IPS-18c (cell line): ENCODE measurements around the gene HYAL4.
A peak's percentile ranks its signal among the peaks of the same experiment; 100 is the strongest.
"Not testable (repeated sequence)": the region's sequence is repeated elsewhere in the genome, so short reads cannot be mapped to it uniquely, and the experiment has no call there.

Experiments
- H3K4me3 ChIP-seq: 2 replicates; pipeline ENCODE4 v1.7.0; 2013; ENCODE audit warnings: low read depth, mild to moderate bottlenecking, low read length, moderate library complexity; ENCODE audit not compliant: insufficient read depth
- H3K9me3 ChIP-seq: one replicate; pipeline ENCODE4 v1.6.1; 2013; ENCODE audit warnings: mild to moderate bottlenecking, low read length, moderate library complexity; ENCODE audit not compliant: control insufficient read depth, insufficient read depth

Gene HYAL4

DNA sequence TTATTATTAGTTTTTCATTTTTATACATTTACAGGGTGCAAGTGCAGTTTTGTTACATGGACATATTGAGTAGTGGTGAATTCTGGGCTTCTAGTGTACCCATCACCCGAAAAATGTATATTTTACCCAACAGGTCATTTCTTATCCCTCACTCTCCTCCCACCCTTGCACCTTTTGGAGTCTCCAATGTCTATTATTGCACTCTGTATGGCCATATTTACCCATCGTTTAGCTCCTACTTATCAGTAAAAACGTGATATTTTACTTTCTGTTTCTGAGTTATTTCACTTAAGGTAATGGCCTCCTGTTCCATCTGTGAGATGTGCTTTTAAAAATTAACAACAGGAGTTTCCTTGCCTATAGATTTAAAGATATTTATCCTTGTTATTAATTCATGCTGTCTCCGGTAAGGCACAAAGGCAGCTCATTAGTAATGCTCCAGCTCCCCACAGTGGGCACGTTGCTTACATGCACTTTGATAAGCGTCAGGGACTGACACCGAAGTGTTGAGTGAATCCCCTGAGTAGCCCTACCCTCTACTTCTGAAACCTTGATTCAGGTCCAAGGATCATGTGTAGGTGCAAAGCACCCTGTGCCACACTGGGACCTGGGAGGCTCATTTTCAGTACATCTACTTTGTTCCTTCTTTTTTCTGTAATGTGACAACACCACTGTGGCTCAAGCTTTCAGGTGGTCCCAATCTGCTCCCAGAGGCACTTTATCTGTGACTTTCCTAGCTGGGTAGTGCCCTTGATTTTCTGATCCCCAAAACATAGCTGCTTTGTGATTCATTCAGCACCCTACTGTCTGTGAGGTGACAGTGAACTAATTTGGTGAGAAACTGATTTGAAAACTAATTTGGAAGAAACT is 27.3 kb downstream of the HYAL4 start:
- Histone ChIP-seq H3K9me3 (no peaks in the 10 kb centered on the region), H3K4me3 (no peak overlapping the region)

DNA sequence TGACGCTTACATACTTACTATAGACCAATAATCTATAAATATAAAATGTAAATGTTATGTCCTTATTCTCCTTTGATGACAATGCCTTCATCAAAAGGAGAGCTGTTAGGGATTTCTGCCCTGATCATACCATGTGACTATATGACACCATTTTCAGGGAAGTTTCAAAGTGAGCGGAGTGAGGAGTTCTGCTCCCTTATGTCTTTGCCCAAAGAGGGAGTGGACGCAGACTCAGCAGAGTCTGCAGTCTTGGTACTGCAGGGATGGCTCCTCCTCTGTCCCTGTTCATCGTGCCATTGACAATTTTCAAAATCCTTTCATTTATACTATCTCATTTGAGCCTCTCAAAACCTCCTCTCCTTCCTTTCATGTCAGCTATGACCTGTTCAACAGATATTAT is 27.9 kb downstream of the HYAL4 start:
- H3K9me3 ChIP-seq, result no peaks in the 10 kb centered on the region
- H3K4me3 ChIP-seq, result no peak overlapping the region

DNA sequence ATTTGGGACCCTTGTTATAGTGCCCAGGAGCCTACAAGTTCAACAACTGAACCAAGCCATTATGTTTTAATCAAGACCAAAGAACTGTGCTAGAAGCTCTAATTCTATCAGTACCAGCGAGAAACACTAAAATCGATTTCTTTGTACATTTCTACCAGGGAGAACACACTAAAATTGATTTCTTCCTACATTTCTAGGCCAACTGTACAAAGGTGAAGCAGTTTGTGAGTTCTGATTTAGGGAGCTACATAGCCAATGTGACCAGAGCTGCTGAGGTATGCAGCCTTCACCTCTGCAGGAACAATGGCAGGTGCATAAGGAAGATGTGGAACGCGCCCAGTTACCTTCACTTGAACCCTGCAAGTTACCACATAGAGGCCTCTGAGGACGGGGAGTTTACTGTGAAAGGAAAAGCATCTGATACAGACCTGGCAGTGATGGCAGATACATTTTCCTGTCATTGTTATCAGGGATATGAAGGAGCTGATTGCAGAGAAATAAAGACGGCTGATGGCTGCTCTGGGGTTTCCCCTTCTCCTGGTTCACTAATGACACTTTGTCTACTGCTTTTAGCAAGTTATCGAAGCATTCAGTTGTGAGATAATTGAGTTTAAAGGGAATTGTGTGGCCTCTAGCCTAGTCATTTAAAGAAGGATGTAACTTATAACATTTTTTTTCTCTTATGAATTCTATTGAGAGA is 31.7 kb downstream of the HYAL4 start:
- no peaks in the 10 kb centered on the region for H3K9me3 ChIP-seq

DNA sequence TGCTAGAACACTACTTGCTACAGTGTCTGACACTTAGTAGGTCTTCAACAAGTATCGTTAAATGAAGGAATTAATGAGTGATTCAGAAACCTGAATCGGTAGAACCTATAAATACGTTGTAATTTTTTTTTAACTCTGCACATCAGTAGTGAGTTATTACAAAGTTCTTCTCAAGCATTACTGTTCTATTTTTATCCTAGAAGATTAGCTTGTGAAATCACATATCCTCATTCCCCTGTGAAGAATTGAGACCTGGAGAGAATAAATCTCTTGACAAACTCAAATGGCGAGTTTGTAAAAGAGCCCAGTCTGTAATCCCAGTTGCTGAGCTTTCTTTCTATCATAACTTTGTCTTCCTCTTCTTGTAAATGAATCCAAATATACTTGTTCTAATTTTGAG is 34.7 kb downstream of the HYAL4 start:
- Histone ChIP-seq H3K4me3 (no peak overlapping the region), H3K9me3 (no peaks in the 10 kb centered on the region)

More for the DNA sequence above, 31.7 kb downstream of the HYAL4 start:
- no peak overlapping the region for H3K4me3 ChIP-seq

DNA sequence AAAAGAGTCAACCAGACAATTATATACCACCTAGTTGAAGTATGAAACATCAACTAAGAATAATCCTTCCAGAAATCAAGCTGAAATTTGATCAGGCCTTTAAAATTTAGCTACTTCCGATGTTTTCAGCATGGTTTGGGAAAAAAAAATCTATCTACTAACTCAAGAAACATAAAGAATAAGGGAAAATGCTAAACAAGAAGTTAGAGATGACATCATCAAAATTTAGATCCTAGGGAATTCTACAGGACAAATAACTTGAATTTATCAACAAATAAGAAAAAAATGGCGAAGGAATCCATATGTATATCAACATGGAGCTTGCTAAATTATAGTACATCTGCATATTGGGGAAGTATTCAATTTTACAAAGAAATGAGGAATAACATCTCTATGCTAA is 36.3 kb downstream of the HYAL4 start:
- no peak overlapping the region for H3K4me3 ChIP-seq
- no peaks in the 10 kb centered on the region for H3K9me3 ChIP-seq

DNA sequence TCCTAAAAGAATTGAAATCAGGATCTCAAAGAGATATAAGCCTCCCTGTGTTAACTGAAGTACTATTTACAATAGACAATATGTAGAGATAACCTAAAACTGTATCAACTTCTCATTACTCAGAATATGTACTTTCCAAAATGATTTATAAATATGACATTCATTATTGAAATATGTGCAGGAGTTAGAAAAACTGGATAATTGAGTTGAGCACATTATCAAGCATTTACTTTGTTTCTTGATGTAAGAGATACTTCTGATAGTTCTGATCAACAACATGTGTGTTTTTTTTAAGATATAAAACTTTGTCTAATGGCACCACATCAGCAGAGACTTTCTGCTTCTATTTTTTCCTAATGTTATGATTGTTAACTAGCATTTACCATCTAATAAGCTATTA is 38.2 kb downstream of the HYAL4 start:
- no peaks in the 10 kb centered on the region for H3K9me3 ChIP-seq
- H3K4me3 ChIP-seq, result no peak overlapping the region

DNA sequence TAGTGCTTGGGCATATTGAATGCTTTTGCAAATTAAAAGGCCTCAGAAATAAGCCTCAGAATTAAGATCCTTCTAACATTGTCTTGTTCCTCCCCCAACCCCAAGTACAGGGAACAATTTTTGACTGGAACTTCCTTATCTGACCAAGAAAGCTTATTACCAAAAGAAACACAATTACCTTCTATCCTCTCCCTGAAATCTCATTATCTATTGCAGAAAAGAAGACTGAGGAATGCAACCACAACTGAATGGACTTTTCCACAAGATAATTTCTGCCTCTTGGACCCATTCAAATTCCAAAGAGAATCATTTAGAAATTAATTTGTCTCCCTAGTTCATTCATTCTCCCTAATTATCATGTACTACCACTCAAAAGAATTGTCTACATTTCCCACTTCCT is 43.2 kb downstream of the HYAL4 start:
- no peak overlapping the region for H3K4me3 ChIP-seq
- H3K9me3 ChIP-seq, result no peaks in the 10 kb centered on the region

DNA sequence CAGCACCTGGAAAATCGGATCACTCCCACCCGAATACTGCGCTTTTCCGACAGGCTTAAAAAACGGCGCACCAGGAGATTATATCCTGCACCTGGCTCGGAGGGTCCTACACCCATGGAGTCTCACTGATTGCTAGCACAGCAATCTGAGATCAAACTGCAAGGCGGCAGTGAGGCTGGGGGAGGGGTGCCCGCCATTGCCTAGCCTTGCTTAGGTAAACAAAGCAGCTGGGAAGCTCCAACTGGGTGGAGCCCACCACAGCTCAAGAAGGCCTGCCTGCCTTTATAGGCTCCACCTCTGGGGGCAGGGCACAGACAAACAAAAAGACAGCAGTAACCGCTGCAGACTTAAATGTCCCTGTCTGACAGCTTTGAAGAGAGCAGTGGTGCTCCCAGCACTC is 49.8 kb downstream of the HYAL4 start:
- H3K9me3 ChIP-seq, H3K4me3 ChIP-seq: not testable (repeated sequence)

DNA sequence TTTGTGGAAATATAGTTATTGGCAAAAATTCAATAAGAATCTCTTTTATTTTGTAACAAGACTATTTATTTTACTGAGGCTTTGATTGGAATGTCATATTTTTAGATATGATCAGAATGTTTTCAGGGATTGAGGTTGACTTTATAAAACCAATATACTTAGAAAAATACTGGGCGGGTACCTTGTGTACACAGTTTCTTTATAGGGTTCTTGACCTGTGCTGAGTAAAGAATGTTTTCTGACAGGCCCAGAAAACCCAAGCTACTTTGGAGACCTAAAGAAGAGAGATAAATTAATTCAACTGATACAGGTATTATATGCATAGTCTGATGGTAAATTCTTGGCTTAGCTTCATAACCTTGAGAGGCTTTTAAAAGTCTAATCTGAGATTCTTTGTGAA is 56.1 kb downstream of the HYAL4 start:
- H3K4me3 ChIP-seq, result no peak overlapping the region
- peaks cover 11% of the 10 kb centered on the region for H3K9me3 ChIP-seq

DNA sequence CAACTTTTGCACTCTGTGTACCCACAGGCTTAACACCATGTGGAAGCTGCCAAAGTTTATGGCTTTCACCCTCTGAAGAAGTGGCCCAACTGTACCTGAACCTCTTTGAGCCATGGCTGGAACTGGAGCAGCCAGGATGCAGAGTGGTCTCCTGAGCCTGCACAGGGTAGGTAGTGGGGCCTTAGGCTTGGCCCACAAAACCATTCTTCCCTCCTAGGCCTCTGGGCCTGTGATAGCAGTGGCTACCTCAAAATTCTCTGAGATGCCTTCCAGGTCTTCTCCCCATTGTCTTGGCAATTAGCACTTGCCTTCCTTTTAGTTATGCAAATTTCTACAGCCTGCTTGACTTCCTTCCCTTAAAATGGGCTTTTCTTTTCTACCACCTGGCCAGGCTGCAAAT is 60.7 kb downstream of the HYAL4 start:
- peaks cover 11% of the 10 kb centered on the region for H3K9me3 ChIP-seq
- 0 out of 2 replicates have a peak overlapping the region, but pooled peaks have one; percentile 9 for H3K4me3 ChIP-seq

DNA sequence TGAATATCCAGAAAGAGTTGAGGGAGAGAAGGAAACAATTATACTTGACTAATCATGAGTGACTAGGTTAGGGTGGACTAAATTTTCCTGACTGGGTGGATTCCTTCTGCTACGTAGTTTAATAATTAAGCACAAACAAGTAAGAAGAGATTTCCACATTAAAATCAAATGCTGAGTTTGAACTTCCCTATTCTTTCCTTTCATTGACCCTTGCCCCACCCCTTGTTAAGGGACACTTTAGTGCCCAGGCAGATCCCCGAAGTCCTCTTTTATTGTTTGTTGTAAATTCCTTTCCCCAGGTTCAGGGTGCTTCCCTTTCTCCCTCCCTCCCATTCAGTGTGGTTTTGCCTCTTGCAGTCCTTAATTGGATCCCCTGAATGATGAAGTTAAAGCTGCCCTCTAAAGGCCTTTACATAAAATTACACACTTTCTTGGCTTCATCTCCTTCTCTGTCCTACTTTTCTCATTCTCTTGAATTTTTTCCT is 71.3 kb downstream of the HYAL4 start:
- no peaks in the 10 kb centered on the region for H3K9me3 ChIP-seq
- H3K4me3 ChIP-seq, result no peak overlapping the region

DNA sequence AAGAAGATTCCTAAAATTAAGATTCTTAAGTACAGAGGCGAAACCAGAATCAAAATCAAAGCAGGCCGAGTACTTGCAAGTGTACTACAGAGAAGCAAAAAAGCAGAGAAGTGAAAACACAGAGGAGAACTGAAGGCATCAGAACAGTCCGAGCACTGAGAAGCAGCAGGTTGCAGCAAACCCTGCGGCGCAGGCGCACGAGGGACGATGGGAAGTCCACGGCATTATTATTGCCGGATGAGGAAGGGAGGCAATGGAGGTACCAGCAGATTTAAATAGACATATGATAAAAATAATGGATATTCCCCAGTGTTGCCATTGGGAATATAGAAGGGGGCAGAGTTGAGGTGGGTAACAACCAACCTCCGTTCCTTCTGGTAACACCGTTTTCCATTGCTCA is 72.9 kb downstream of the HYAL4 start:
- Histone ChIP-seq H3K4me3 (no peak overlapping the region), H3K9me3 (no peaks in the 10 kb centered on the region)

DNA sequence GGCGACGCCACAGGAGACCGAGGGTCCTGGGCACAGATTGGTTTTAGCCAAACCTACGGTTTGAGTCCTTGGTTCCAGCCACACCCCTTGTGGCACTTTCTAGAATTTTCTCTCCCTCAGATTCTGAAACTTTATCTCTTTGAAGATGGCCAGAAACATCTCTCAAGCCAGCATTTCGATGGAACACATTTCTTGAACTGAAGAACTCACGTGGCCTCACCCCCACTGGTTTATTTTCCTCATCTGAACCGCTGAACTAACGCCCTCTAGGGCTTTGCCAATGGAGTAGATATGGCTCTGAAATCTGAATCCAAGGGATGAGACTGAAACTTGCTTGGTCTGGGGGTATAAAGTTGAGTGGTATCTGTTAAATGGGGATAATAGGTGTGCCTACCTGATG is 73.3 kb downstream of the HYAL4 start:
- H3K4me3 ChIP-seq, result no peak overlapping the region
- no peaks in the 10 kb centered on the region for H3K9me3 ChIP-seq

DNA sequence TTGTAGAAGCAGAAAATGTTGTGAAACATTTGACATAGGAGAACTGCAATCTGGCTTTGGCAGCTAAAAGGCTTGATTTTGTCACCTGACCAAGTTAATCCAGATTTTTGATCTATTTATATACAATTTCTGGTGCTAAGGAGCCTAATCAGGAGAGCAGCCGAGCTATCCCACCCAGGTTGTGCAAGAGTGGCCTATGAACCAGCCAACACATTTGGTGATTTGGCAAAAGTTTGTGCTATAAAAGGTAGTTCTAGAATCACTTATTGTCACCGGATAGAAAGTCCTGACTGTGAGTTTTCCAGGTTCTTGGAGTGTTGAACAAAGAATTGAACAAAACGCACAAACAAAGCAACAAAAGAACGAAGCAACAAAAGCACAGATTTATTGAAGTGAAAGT is 78.6 kb downstream of the HYAL4 start:
- H3K4me3 ChIP-seq, result no peak overlapping the region
- H3K9me3 ChIP-seq, result no peaks in the 10 kb centered on the region

DNA sequence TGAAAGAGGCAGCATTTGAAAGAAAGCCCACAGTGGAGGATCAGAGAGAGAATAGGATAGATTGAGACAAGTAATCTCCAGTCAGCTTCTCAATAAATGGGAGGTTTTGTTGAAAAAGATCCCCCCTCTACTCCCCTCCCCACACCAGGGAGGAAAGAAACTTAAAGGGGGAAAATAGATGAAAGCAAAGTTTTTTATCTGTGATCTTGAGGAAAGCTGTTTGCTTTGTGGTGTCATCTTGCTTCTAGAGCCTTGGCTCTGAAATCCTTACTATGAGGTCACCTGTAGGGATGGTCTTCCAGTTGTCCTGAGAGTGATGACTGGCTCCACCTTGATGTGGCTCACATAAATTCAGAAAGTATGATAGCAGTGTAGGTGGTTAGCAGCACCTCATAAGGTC is 80.0 kb downstream of the HYAL4 start, which contains the start of gene SPAM1:
Gene SPAM1 (plus strand): TSS at position 301 of the 400 bp plus-strand sequence. CDS start 28,330 bp downstream, outside the sequence.
- H3K9me3 ChIP-seq, result no peaks in the 10 kb centered on the region
- no peak within 1 kb of the TSS for H3K4me3 ChIP-seq
